Measurements from ENCODE around the gene DISC1.

DNA sequence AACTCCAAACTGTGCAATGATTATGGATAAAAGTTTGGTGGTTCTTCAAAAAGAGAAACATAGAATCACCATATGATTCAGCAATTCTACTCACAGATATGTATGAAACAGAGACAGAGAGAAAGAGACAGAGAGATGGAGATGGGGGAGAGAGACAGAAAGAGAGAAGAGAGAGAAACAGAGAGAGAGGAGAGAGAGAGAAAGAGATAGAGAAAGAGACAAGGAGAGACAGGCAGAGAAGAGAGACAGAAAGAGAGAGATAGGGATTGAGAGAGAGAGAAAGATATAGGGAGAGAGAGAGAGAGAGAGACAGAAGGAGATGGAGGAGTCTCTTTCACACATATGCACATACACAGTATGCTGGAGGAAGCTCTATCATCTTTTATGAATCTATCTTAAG, 87.8 kb downstream of the DISC1 start:
- TF ChIP-seq RFX5 (IDR thresholded peaks at IDR 0.05; ENCODE audit: low read depth, low read length) (no peak), POGZ (CRISPR knock-in tag; IDR thresholded peaks at IDR 0.05) (no peak)
- TF ChIP-seq, protein P1, sequence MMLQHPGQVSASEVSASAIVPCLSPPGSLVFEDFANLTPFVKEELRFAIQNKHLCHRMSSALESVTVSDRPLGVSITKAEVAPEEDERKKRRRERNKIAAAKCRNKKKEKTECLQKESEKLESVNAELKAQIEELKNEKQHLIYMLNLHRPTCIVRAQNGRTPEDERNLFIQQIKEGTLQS (CRISPR knock-in tag; IDR thresholded peaks at IDR 0.05) = no peak
